Measurements from ENCODE around the gene DRD1.

DRD1 gene

GRCh38 chr5:175444060-175444904 lies at the start of gene DRD1:
Gene DRD1 (minus strand): TSS chr5:175444182. CDS start chr5:175443099, 1,083 bp downstream.
- FAIRE-seq: no peak

- FAIRE-seq: no peak
Observed at GRCh38 chr5:175493726-175494125, 49.7 kb upstream of the DRD1 start.

- FAIRE-seq: no peak
Observed at GRCh38 chr5:175493260-175493659, 49.3 kb upstream of the DRD1 start.

- FAIRE-seq: no peak
Observed at GRCh38 chr5:175491223-175491622, 47.2 kb upstream of the DRD1 start.

DNA sequence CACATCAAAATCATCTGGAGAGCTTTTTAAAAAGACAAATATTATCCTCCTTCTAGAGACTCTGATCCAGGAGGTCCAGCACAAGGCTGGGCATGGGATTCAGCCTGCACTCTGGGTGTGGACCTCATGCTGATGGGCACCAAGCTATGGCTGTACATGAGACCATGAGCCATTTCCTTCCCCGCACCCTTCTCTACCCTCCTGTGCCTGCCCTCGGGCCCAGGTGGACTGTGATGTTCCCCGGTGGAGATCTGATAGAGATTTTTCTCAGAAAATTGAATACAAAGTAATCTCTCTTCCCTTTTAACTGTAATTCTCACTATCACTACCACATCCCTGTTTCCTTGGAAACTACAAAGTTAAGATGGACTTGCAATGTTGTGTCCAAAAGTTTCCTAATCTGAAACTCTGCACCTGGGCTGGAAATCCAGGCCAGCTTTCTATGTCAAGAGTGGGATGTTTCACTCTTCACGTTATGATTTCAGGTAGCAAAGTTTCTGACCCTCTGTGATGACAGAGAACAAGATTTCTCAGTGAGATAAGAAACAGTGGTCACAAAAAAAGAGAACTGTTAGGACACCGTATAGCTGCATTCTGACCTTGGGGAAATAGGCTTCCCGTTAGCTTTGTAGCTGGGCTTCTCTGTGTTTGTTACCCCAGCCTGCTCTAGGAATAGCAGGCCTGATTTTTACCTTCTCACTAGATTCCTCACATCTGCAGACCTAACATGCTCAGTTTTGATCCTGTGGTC lies 45.9 kb upstream of the DRD1 start:
- FAIRE-seq: no peak

DNA sequence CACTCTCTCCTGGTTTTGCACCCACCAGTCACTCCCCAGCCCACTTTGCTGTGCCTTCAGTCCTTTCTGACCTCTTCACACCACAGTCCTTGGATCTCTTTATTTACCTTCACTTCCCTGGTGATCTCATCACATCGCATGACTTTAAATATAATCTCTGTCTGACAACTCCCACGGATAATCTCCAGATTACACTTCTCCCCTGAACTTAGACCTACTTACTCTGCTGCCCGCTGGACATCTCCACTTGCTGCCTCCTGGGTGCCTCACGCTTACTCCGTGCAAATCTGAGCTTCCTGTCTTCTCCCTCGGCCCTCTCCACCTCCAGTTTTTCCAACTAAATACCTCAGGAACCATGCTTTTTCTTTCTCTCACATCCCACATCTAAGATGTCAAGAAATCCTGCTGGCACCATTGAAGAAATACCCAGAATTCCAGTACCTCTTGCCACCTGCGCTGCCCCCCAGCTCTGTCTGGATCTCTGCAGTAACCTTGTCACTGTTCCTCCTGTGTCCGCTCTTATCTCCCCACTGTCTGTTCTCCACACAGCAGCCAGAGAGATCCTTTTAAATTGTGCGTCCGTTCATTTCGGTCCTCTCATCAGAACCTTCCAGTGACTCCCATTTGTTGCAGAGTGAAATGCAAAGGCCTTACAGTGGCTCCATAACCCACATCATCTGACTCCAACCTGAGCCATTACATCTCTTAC lies 43.7 kb upstream of the DRD1 start:
- FAIRE-seq: no peak

- FAIRE-seq: no peak
Observed at GRCh38 chr5:175485631-175486030, 41.6 kb upstream of the DRD1 start.

GRCh38 chr5:175484829-175485228 lies 40.8 kb upstream of the DRD1 start:
- no peak for FAIRE-seq

GRCh38 chr5:175484322-175484721 lies 40.3 kb upstream of the DRD1 start:
- no peak for FAIRE-seq

GRCh38 chr5:175483337-175483736 lies 39.4 kb upstream of the DRD1 start:
- no peak for FAIRE-seq

DNA sequence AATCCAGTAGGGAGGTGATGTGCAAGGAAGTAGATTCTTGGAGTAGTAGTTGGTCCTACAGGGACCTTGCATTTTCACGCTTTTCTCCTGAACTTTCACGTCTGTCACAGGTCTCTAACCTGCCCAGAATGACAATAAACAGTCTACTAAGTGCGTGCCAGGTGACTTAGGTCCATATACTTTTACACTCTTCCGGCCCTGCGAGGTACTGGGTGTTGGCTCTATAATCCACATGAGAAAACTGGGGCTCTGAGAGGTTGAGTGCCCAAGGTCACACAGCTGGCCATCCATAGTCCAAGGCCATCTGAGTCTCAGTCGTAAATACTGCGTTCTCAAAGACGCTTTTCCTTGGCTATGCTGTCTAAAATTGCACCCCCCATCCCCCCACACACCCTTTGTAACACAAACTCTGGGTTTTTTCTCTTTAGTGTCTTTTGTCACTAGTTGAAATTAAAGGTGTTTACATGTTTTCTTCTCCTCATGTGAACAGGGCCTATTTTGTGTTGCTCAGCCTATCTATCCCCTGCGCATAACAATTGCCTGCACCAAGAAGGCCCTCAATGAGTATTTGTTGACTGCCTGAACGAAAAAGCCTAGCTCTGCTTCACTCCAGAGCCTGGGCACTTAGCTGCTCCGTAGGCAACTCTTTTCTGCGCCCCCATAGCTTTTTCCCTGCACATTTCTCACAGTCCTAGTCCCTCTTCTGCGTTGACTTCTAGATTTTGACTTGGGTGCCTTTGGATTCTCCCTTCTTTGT lies 35.3 kb upstream of the DRD1 start:
- no peak for FAIRE-seq

DNA sequence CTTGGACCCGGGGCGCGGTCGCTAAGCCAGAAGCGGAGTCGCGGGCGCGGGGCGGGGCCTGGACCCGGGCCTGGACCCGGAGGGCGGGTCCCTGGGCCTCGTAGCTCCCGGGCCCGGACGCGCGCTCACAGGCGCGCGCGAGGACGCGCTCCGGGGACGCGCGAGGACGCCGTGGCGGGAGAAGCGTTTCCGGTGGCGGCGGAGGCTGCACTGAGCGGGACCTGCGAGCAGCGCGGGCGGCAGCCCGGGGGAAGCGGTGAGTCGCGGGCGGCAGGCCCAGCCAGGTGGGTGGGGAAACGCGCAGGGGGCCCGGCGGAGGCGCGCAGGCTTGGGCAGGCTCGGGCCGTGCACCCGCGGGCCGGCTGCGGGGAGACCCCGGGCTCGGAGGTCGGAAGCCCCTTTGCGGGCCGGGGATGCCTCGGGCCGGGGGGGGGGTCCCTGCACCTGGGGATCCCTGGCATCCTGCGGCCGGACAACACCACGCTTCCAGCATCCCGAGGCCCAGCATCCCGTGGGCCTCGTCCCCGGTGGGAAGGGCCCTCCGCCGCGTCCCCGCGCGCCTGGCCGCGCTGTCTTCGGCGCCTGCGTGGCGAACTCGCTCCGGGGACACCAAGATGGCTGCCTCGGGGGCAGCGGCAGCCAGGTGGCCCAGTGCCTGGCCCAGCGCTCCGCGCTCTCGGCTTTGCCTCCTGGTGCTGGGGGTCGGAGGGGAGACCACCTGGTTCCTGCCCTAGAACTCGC lies 34.6 kb upstream of the DRD1 start, which contains the start of gene SFXN1:
TSS of gene SFXN1 (plus strand) at position 177 of the 741 bp plus-strand sequence. CDS start 13,544 bp downstream, outside the sequence.
- no peak for FAIRE-seq

GRCh38 chr5:175478008-175478383 lies 34.0 kb upstream of the DRD1 start:
- no peak for FAIRE-seq

GRCh38 chr5:175477440-175477839 lies 33.5 kb upstream of the DRD1 start:
- FAIRE-seq: no peak

DNA sequence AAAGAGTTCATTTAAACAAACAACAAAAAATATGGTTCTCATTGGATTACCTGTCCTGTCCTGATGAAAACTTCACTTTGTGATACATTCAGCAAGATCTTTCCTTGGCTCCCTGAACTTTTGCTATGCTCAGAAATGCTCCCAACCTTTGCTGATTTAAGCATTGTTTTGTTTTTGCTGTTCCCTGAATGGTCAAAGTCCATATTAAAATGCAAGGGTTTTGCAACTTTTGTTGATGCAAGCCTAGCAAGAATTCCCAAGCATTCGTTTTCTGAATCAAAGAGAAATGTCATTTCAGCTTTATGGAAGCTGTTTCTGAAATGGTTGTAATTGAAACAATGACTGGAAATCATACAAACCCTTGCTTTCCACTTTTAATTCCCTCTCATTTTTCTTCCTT lies 31.3 kb upstream of the DRD1 start:
- FAIRE-seq: no peak

GRCh38 chr5:175472378-175472777 lies 28.4 kb upstream of the DRD1 start:
- no peak for FAIRE-seq

GRCh38 chr5:175471628-175472027 lies 27.6 kb upstream of the DRD1 start:
- FAIRE-seq: no peak

GRCh38 chr5:175471196-175471595 lies 27.2 kb upstream of the DRD1 start:
- no peak for FAIRE-seq

DNA sequence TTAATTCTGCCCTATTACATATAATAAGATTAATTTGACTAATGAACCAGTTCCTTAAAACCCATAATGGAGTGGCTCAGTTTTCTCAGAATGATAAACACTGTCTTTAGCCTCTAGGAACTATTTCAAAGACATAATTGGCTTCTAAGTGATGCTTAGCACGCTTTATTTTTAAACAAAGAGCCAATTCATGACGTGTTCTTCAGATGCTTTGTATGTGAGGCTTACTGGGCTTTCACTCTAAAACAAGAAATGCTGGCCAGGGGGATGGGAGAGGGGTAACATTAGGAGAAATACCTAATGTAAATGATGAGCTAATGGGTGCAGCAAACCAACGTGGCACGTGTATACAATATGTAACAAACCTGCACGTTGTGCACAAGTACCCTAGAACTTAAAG lies 26.8 kb upstream of the DRD1 start:
- no peak for FAIRE-seq

DNA sequence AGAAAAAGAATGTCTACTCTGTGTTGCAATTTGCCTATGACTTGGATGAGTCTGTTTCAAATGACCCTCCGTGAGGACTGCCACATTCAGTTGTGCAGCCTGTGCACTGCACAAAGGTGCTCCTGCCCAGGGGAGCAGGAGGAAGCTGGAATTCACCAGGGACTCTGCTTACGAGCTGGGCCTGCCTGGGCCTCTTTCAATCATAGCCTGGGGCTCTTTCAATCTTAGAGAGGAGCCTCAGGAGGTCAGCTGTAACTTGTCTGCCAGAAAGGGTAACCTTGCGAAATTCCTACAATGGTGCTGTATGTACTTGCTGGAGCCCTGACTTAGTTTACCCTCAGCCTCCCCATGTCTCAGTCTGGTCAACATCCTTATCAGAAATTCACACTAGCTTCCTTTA lies 25.9 kb upstream of the DRD1 start:
- FAIRE-seq: no peak

- no peak for FAIRE-seq
Observed at GRCh38 chr5:175468892-175469291, 24.9 kb upstream of the DRD1 start.

Measured in endometrium (tissue), 2 donors.